HG02678 (cell line): Measurements from ENCODE around the gene FTSJ1.
"Not testable (repeated sequence)": the region's sequence is repeated elsewhere in the genome, so short reads cannot be mapped to it uniquely, and the experiment has no call there.

Experiments used
- ATAC-seq: cut with Tn5 transposase; IDR thresholded peaks from one replicate; pipeline ENCODE4 v1.9.1; 2021; ENCODE audit warnings: mild to moderate bottlenecking, moderate library complexity; ENCODE audit not compliant: unreplicated experiment

FTSJ1 gene

GRCh38 chrX:48492293-48492910 lies 16.4 kb downstream of the FTSJ1 start:
- ATAC-seq: no peak

GRCh38 chrX:48493890-48494364 lies 17.9 kb downstream of the FTSJ1 start:
- ATAC-seq: no peak

DNA sequence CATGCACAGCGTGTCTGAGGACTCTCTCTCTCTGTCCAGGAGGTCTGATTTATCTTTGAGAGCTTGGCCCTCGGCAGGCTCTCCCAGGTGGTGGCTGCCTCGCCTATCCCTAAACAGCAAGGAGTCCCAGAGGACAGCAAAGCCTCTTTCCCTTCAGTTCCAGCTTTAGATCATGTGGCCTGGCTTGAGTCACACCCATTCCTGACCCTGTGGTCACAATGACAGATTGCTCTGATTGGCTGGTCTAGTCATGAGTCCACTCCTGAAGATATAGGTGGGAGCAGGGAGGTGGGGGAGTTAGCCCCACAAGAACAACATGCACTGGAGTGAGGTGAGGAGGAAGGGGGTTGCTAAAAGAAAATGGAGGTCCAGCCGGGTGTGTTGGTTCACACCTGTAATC lies 20.7 kb downstream of the FTSJ1 start:
- no peak for ATAC-seq

- no peak for ATAC-seq
These were observed 21.9 kb downstream of the FTSJ1 start for GRCh38 chrX:48497871-48498270.

- no peak for ATAC-seq
These were observed 22.4 kb downstream of the FTSJ1 start for GRCh38 chrX:48498374-48498809.

GRCh38 chrX:48504261-48504660 lies 28.3 kb downstream of the FTSJ1 start:
- ATAC-seq: no peak

DNA sequence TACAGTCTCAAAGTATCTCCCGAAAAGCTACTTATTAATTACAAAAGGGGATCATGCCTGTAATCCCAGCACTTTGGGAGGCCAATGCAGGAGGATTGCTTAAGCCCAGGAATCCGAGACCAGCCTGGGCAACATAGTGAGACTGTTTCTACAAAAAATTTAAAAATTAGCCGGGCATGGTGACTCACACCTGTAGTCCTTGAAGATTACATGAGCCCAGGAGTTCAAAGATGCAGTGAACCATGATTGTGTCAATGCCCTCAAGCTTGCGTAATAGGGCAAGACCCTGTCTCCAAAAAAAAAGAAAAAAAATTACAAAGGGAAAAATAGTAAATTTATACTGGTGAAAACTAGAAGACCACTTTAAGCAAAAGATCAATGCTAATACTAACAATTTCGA lies 29.5 kb downstream of the FTSJ1 start:
- ATAC-seq: no peak

- no peak for ATAC-seq
These were observed 31.2 kb downstream of the FTSJ1 start for GRCh38 chrX:48507246-48507645.

GRCh38 chrX:48508400-48509244 lies 32.6 kb downstream of the FTSJ1 start, which contains the start of gene PORCN:
Gene PORCN (plus strand): TSS chrX:48508992. CDS start chrX:48509821, 829 bp downstream.
- peak; percentile 88 for ATAC-seq

GRCh38 chrX:48509245-48509590 lies 33.2 kb downstream of the FTSJ1 start:
- ATAC-seq: no peak

DNA sequence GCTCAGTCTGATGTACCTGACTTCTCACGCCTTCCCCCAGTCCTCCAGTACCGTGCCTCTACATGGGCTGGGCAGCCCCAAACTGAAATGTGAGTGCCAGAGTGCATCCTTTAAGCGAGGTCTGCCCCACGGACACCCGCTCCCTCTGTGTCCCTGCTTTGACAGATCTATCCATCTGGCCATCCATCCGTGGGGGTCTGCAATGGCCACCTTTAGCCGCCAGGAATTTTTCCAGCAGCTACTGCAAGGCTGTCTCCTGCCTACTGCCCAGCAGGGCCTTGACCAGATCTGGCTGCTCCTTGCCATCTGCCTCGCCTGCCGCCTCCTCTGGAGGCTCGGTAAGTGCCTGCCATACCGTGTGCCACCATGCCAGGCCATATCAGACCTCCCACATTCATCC lies 33.6 kb downstream of the FTSJ1 start:
- ATAC-seq: no peak

DNA sequence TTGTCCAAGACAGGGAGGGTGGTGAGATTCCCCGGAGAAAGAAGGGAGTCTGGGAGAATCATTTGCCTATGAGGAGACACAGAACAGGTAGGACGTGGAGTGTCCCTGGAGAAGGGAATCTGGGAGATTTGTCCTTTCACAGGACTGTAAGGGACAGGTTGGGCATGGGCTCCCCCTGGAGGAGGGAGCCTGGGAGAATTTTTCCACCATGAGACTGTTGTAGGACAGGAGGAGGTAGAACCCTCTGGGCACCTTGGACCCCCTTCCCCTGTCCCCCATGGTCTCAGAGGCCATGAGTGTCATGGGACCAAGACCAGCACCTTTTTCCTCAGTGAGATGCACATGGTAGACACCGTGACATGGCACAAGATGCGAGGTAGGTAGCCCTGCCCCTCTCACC lies 35.6 kb downstream of the FTSJ1 start:
- ATAC-seq: no peak

DNA sequence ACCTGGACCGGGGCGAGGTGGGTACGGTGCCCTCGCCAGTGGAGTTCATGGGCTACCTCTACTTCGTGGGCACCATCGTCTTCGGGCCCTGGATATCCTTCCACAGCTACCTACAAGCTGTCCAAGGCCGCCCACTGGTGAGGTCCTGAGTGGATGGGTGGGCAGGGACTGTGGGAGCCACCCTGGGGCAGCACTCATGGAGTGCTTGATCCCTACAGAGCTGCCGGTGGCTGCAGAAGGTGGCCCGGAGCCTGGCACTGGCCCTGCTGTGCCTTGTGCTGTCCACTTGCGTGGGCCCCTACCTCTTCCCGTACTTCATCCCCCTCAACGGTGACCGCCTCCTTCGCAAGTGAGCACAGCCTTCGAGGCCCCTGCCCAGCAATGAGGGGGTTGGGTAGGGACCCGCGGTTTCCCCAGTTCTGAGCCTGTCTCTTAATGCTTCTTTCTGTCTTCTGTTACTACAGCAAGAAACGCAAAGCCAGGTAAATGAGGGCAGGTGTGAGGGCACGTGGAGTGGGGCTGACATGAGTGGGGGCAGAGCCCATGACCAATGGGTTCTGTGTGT lies 36.5 kb downstream of the FTSJ1 start:
- no peak for ATAC-seq

- ATAC-seq: no peak
These were observed 37.7 kb downstream of the FTSJ1 start for GRCh38 chrX:48513670-48514069.

GRCh38 chrX:48514126-48514806 lies 38.3 kb downstream of the FTSJ1 start:
- ATAC-seq: no peak

GRCh38 chrX:48514868-48515460 lies 39.0 kb downstream of the FTSJ1 start:
- ATAC-seq: no peak

- ATAC-seq: no peak
These were observed 39.8 kb downstream of the FTSJ1 start for GRCh38 chrX:48515842-48516241.

DNA sequence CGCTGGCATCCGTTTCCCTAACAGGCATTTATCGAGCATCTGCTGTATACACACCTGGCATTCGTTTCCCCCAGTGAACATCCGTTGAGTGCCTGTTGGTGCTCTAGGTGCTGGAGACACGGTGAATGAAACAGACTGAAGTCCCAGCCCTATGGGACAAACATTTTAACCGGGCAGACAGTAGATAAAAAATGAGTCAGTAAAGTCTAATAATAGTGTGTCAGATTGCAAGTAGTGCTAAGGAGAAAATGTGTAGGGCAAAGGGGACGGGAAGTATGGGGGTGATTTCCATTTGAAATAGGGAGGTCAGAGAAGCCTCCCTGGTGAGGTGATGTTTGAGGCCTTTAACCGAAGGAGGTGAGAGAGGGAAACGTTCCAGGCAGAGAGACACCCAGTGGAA lies 40.3 kb downstream of the FTSJ1 start:
- no peak for ATAC-seq

DNA sequence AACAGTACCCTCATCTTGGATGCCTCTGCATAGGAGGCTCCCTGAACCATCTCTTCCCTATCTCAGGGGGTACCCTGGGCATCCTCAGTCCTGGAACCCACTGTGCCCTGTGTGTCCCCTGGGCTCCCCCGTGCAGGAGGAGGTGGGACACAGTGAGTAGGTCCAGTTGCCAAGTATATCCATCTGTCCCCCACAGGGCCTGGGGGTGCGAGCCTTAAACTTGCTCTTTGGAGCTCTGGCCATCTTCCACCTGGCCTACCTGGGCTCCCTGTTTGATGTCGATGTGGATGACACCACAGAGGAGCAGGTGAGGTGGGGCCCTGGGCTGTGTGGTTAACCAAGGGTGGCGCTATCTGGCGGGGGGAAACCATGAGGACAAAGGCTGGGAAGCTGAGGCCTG lies 41.0 kb downstream of the FTSJ1 start:
- ATAC-seq: no peak

- ATAC-seq: not testable (repeated sequence)
These were observed 43.5 kb downstream of the FTSJ1 start for GRCh38 chrX:48519481-48519880.

DNA sequence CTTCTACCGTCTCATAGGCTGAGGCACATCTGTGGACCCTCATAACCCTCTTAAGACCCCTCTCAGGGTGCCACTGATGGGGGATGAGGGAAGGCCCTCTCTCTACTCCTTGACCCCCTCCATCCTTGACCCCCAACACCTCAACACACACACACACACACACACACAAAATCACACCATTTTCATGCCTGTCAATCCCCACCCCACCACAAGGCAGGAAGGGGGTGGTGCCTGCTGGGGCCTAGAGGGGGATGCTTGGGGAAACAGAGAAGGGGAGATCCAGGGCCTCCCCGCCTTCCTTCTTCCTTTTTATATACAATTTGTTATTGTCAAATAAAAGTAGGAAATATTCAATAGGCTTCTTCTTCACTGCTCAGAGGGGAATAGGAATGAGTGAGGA lies 44.5 kb downstream of the FTSJ1 start:
- ATAC-seq: no peak
